Mesenchymal stem cell (in vitro differentiated cells and primary cell): Measurements from ENCODE around the gene CDH23.
A peak's percentile ranks its signal among the peaks of the same experiment; 100 is the strongest.

Experiments
- DNase-seq: peaks from one replicate; pipeline ENCODE4 v3.0.0-alpha.2; 2013
- H2AFZ ChIP-seq: one replicate; pipeline ENCODE4 v1.6.1; 2013; ENCODE audit warnings: low read depth, mild to moderate bottlenecking, control low read depth, inconsistent platforms, low read length, moderate library complexity
- H2AK5ac ChIP-seq: 2 replicates; pipeline ENCODE4 v1.6.1; 2013; ENCODE audit warnings: low read length, moderate library complexity, mild to moderate bottlenecking, inconsistent platforms; ENCODE audit not compliant: severe bottlenecking
- H2BK120ac ChIP-seq: one replicate; pipeline ENCODE4 v1.6.1; 2013; ENCODE audit warnings: low read depth, mild to moderate bottlenecking, inconsistent platforms, low read length, moderate library complexity
- H2BK12ac ChIP-seq, 2 experiments: one replicate each; pipeline ENCODE4 v1.6.1; 2013; ENCODE audit warnings: inconsistent platforms in 2 of 2, low read length in 2 of 2, mild to moderate bottlenecking in 2 of 2, moderate library complexity in 2 of 2, control low read depth in 1 of 2
- H2BK15ac ChIP-seq: one replicate; pipeline ENCODE4 v1.6.1; 2013; ENCODE audit warnings: mild to moderate bottlenecking, low read depth, inconsistent platforms; ENCODE audit not compliant: poor library complexity, severe bottlenecking
- H2BK5ac ChIP-seq: 2 replicates; pipeline ENCODE4 v1.6.1; 2013; ENCODE audit warnings: low read depth, mild to moderate bottlenecking, low read length, control low read depth, inconsistent platforms; ENCODE audit not compliant: poor library complexity, severe bottlenecking
- H3K14ac ChIP-seq, 2 experiments: one replicate each; pipeline ENCODE4 v1.6.1; 2013; ENCODE audit warnings: inconsistent platforms in 2 of 2, low read length in 2 of 2, control low read depth in 1 of 2, mild to moderate bottlenecking in 1 of 2, moderate library complexity in 1 of 2
- H3K18ac ChIP-seq, 2 experiments: one replicate each; pipeline ENCODE4 v1.6.1; 2013; ENCODE audit warnings: inconsistent platforms in 2 of 2, low read length in 2 of 2, control low read depth in 1 of 2, low read depth in 1 of 2, mild to moderate bottlenecking in 1 of 2
- H3K23ac ChIP-seq, 2 experiments: one replicate each; pipeline ENCODE4 v1.6.1; 2013; ENCODE audit warnings: inconsistent platforms in 2 of 2, low read length in 2 of 2, mild to moderate bottlenecking in 2 of 2, moderate library complexity in 2 of 2, control low read depth in 1 of 2
- H3K27ac ChIP-seq: 2 replicates; pipeline ENCODE4 v1.5.1; 2013; ENCODE audit warnings: mild to moderate bottlenecking, moderate library complexity, low read length, control low read depth, inconsistent platforms; ENCODE audit not compliant: poor library complexity, severe bottlenecking
- H3K27me3 ChIP-seq, 2 experiments: 2 replicates each; pipeline versions ENCODE4 v1.6.1 to v1.7.0; 2013; ENCODE audit warnings: low read length in 2 of 2, mild to moderate bottlenecking in 2 of 2, moderate library complexity in 2 of 2, control low read depth in 1 of 2, inconsistent platforms in 1 of 2; ENCODE audit not compliant: control insufficient read depth in 1 of 2, insufficient read depth in 1 of 2
- H3K36me3 ChIP-seq, 2 experiments: 2 replicates each; pipeline versions ENCODE4 v1.6.1 to v1.7.0; 2013; ENCODE audit warnings: low read length in 2 of 2, control low read depth in 1 of 2, inconsistent platforms in 1 of 2, low read depth in 1 of 2, mild to moderate bottlenecking in 1 of 2; ENCODE audit not compliant: insufficient read depth in 2 of 2, control insufficient read depth in 1 of 2
- H3K4ac ChIP-seq, 2 experiments: one replicate each; pipeline ENCODE4 v1.6.1; 2013; ENCODE audit warnings: inconsistent platforms in 2 of 2, low read length in 2 of 2, mild to moderate bottlenecking in 2 of 2, moderate library complexity in 2 of 2, control low read depth in 1 of 2, low read depth in 1 of 2
- H3K4me1 ChIP-seq: 2 replicates; pipeline ENCODE4 v1.6.1; 2013; ENCODE audit warnings: low read depth, low read length, control low read depth; ENCODE audit not compliant: control insufficient read depth, insufficient read depth
- H3K4me2 ChIP-seq: 2 replicates; pipeline ENCODE4 v1.6.1; 2013; ENCODE audit warnings: low read length, mild to moderate bottlenecking, inconsistent platforms; ENCODE audit not compliant: poor library complexity, severe bottlenecking
- H3K4me3 ChIP-seq, 2 experiments: 2 replicates each; pipeline versions ENCODE4 v1.5.1 to v1.7.0; 2013; ENCODE audit warnings: low read length in 2 of 2, mild to moderate bottlenecking in 2 of 2, control low read depth in 1 of 2, low read depth in 1 of 2; ENCODE audit not compliant: insufficient read depth in 1 of 2
- H3K79me1 ChIP-seq: replicated peaks from 2 replicates; pipeline ENCODE4 v1.6.1; 2013; ENCODE audit warnings: mild to moderate bottlenecking, control low read depth, low read length, inconsistent platforms; ENCODE audit not compliant: poor library complexity, severe bottlenecking
- H3K9ac ChIP-seq: 2 replicates; pipeline ENCODE4 v1.7.0; 2013; ENCODE audit warnings: mild to moderate bottlenecking, low read length, moderate library complexity
- H3K9me3 ChIP-seq: 2 replicates; pipeline ENCODE4 v1.7.0; 2013; ENCODE audit warnings: mild to moderate bottlenecking, low read length; ENCODE audit not compliant: control insufficient read depth
- H4K8ac ChIP-seq: one replicate; pipeline ENCODE4 v1.6.1; 2013; ENCODE audit warnings: inconsistent platforms, mild to moderate bottlenecking, low read length, moderate library complexity
- H4K91ac ChIP-seq: one replicate; pipeline ENCODE4 v1.6.1; 2013; ENCODE audit warnings: mild to moderate bottlenecking, low read length, inconsistent platforms
- WGBS: methylation state at CpG from one replicate; pipeline ENCODE4 v1.1.7; 2013; ENCODE audit warnings: mixed read lengths; 5-methylcytosine and 5-hydroxymethylcytosine counted together

Gene CDH23

DNA sequence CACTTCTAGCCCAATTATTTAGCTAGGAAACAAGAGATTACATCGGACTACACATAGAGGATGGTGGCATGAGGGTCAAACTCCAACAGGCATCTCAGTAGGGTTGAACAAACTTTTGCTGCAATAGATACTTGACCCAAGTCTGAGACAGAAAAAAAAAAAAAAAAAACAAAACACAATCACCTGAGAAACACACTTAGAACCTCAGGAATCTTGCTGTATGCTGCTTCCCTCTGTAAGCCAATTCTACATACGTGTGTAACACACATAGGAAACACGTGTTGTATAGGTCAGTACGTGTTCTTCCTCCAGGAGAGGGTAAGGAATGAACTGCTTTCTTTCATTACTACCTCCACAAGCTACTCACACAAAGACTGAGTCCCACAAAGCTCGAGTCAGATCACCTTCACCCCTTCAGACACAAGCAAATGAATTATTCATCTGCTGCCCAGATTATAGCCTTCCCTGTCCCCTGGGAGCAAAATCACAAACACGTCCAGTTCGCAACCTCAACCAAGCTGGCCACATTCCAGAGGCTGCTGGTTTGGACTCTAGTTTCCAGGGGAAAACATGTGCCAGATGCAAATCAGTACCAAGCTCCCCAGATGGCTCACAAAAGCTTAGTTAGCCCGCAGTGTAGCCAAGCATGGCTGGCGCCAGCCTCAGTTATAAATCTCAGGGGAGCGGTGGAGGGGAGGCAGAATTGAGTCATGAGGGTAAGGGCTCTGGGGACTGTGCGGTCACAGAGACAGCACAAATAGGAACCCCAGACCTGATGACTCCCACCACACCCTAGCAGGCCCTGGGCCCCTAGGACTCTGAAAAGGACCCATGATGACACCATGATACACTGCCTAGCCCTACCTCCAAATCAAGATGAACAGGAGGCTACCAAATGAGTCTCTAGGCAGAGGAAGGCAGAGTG is 439.2 kb downstream of the CDH23 start:
- Histone ChIP-seq H3K36me3 (peaks cover 41 to 48% of the 10 kb centered on the region in 2 experiments), H2BK5ac (peak overlapping the region; percentile 71), H3K4me2 (no peak overlapping the region), H3K9me3 (no peaks in the 10 kb centered on the region), H3K18ac (peak overlapping the region in 1 of 2 experiments; percentile 60), H3K27ac (peak overlapping the region; percentile 68), H2AFZ (no peak overlapping the region), H3K79me1 (peaks cover 25% of the 10 kb centered on the region), H3K27me3 (no peaks in the 10 kb centered on the region), H4K91ac (no peak overlapping the region), H3K14ac (no peak overlapping the region), H2BK120ac (no peak overlapping the region), H2BK12ac (no peak overlapping the region), H3K9ac (peak overlapping the region; percentile 74), H3K23ac (no peak overlapping the region), H4K8ac (peak overlapping the region; percentile 19), H3K4ac (no peak overlapping the region), H2AK5ac (peak overlapping the region; percentile 68), H2BK15ac (no peak overlapping the region), H3K4me3 (peak overlapping the region in 1 of 2 experiments; percentile 57), H3K4me1 (peaks cover 47% of the 10 kb centered on the region)
- WGBS = 70% methylated on average over 10 of the region's 11 CpGs
- peak; percentile 76 for DNase-seq

DNA sequence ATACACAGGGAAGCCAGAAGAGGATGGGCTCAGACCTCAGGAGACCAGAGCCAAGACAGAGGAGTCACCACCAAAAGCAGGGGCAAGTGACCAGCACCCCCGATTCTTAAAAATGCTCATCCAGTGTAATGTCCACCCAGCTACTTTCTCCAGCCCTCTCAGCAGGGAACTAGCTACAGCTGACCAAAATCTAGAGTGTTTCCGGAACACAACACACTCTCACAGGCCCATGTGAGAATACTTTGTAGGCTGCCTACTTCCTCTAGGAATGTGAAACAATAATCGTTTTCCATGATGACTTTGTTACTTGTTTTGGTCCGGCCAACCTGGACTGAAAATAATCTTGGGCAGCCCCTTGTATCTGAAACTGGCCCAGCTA is 439.9 kb downstream of the CDH23 start:
- Histone ChIP-seq H2BK12ac (no peak overlapping the region), H3K23ac (no peak overlapping the region), H4K91ac (no peak overlapping the region), H2AFZ (no peak overlapping the region), H3K9ac (peak overlapping the region; percentile 74), H3K36me3 (peaks cover 36 to 41% of the 10 kb centered on the region in 2 experiments), H2BK15ac (no peak overlapping the region), H3K14ac (no peak overlapping the region), H3K4me2 (no peak overlapping the region), H4K8ac (peak overlapping the region; percentile 19), H3K18ac (peak overlapping the region in 1 of 2 experiments; percentile 60), H3K9me3 (no peaks in the 10 kb centered on the region), H3K27me3 (no peaks in the 10 kb centered on the region), H3K4me1 (peaks cover 48% of the 10 kb centered on the region), H2BK120ac (no peak overlapping the region), H3K4me3 (peak overlapping the region in 1 of 2 experiments; percentile 6), H2BK5ac (peak overlapping the region; percentile 71), H2AK5ac (peak overlapping the region; percentile 68), H3K79me1 (peaks cover 20% of the 10 kb centered on the region), H3K27ac (peak overlapping the region; percentile 67), H3K4ac (no peak overlapping the region)
- 95% methylated on average over 4 of the region's 4 CpGs for WGBS
- DNase-seq = no peak

DNA sequence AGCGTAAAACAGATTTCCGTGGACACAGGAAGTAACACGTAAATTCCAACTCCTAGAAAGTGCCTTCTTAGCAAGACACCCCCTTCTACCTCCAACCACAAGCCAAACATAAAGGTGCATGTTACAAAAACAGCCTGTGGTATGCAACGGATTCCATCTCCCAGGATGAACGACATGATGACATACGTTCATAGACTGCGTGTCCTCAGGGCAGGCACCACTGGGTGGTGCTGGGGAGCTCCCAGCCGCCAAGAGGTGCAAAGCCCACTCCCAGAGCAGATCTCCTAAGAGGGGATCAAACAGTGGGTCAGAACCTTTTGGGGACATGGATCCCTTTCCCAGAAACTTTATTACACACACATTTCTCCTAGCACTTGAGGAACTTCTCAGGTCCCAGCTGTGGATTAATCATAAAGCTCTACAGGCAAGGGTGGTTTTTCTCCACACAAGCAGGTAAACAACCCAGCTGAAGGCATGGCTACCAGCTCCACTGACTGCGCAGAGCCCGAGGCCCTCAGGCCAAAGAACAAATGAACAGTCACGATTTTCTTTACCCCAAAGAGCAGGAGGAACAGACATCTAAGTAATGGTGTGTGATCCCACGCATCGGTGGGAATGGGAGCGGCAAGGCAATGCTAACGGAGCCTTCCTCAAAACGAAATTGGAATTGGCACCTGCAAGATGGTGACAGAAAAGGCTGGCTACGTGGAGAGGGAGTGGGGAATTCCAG is 440.5 kb downstream of the CDH23 start:
- H3K18ac ChIP-seq = peak overlapping the region in 1 of 2 experiments; percentile 26
- no peak overlapping the region for H3K4me2 ChIP-seq
- no peak overlapping the region for H2BK5ac ChIP-seq
- no peak overlapping the region for H2BK120ac ChIP-seq
- H3K27ac ChIP-seq = peak overlapping the region; percentile 67
- peak overlapping the region; percentile 74 for H3K9ac ChIP-seq
- 73% methylated on average over 17 of the region's 17 CpGs for WGBS
- H3K9me3 ChIP-seq = no peaks in the 10 kb centered on the region
- H2BK12ac ChIP-seq = no peak overlapping the region
- H2AFZ ChIP-seq = no peak overlapping the region
- H4K91ac ChIP-seq = no peak overlapping the region
- H2BK15ac ChIP-seq = no peak overlapping the region
- H3K36me3 ChIP-seq = peaks cover 30 to 37% of the 10 kb centered on the region in 2 experiments
- H3K23ac ChIP-seq = no peak overlapping the region
- H3K14ac ChIP-seq = no peak overlapping the region
- H3K4ac ChIP-seq = no peak overlapping the region
- H3K4me1 ChIP-seq = peaks cover 41% of the 10 kb centered on the region
- peaks cover 17% of the 10 kb centered on the region for H3K79me1 ChIP-seq
- H3K27me3 ChIP-seq = no peaks in the 10 kb centered on the region
- no peak overlapping the region for H4K8ac ChIP-seq
- DNase-seq = no peak
- peak overlapping the region in 1 of 2 experiments; percentile 6 for H3K4me3 ChIP-seq
- H2AK5ac ChIP-seq = peak overlapping the region; percentile 56
